HepG2 (cell line): ENCODE results near the gene GPATCH11. TPM values are rescaled to one million over a fixed set of nuclear protein-coding genes. Genes with fewer than 3 reads are reported as not detected.

ENCODE experiments used
- ATAC-seq: fragments of 200-7000 bp; cut with Tn5 transposase; 3 replicates; pipeline ENCODE4 v1.9.1; 2020; ENCODE audit warnings: mild to moderate bottlenecking, moderate library complexity
- BruUV-seq: library from RNA; stranded (reverse); fragments of 400-500 nt; replicated peaks from 2 replicates; lab custom pipeline; 2021; lab: Mats Ljungman, UMichigan
- CTCF ChIA-PET: fragments of 300-600 bp; formaldehyde crosslinking; extraction: SDS; loops from one replicate; lab custom pipeline; 2021; ENCODE audit warnings: low total read pairs, inconsistent platforms, low intra/inter-chr PET ratio; lab: Yijun Ruan, JAX
- POLR2A ChIA-PET: fragments of 350-600 bp; sonication (Branson Sonifier 250); formaldehyde crosslinking; loops from one replicate; lab custom pipeline; 2020; ENCODE audit warnings: antibody characterized with exemption, inconsistent platforms; lab: Yijun Ruan, JAX
- DNase-seq: peaks from one replicate; pipeline ENCODE4 v3.0.0-alpha.2; 2015; ENCODE audit warnings: low spot score
- FAIRE-seq: peaks from 3 replicates; lab custom pipeline; 2011; peaks lifted over from hg19 to GRCh38; lab: Jason Lieb, UNC
- H2AFZ ChIP-seq: one replicate; pipeline ENCODE4 v1.6.1; 2011; ENCODE audit warnings: low read length, inconsistent platforms
- H3K27ac ChIP-seq: fragments of 300-600 bp; 3 replicates; pipeline ENCODE4 v1.8.0; 2011; ENCODE audit warnings: mixed run types, mild to moderate bottlenecking, mixed read lengths, low read length, inconsistent platforms; ENCODE audit not compliant: insufficient read depth; ENCODE audit errors: extremely low read length
- H3K27me3 ChIP-seq, 2 experiments: fragments of 200-600 bp in 1 of 2; 2 replicates in 1 of 2; 3 replicates in 1 of 2; pipeline versions ENCODE4 v1.6.0 to v1.8.0; 2011; ENCODE audit warnings: low read length in 2 of 2, mild to moderate bottlenecking in 2 of 2, moderate library complexity in 2 of 2, inconsistent platforms in 1 of 2; ENCODE audit not compliant: insufficient read depth in 2 of 2, control insufficient read depth in 1 of 2
- H3K36me3 ChIP-seq, 2 experiments: fragments of 200-600 bp in 1 of 2; replicated peaks in 1 of 2; 2 replicates in 1 of 2; 3 replicates in 1 of 2; pipeline versions ENCODE4 v1.5.1 to v1.8.0; 2011; ENCODE audit warnings: low read length in 2 of 2, inconsistent platforms in 1 of 2; ENCODE audit not compliant: insufficient read depth in 2 of 2, control insufficient read depth in 1 of 2
- H3K4me1 ChIP-seq: 2 replicates; pipeline ENCODE4 v1.5.1; 2012; ENCODE audit warnings: low read length, inconsistent platforms; ENCODE audit not compliant: insufficient read depth
- H3K4me2 ChIP-seq: 2 replicates; pipeline ENCODE4 v1.6.0; 2011; ENCODE audit warnings: low read depth, low read length, inconsistent platforms
- H3K4me3 ChIP-seq, 3 experiments: fragments of 200-600 bp in 1 of 3; sonication (generic), shearing (Covaris generic) in 1 of 3; replicated peaks in 1 of 3; 2 replicates each; pipeline ENCODE4 v1.5.1; 2011 to 2016; ENCODE audit warnings: low read length in 3 of 3, inconsistent platforms in 2 of 3, low read depth in 2 of 3, mild to moderate bottlenecking in 2 of 3, control low read depth in 1 of 3, mixed read lengths in 1 of 3; ENCODE audit not compliant: insufficient read depth in 1 of 3
- H3K79me2 ChIP-seq: one replicate; pipeline ENCODE4 v1.6.1; 2011; ENCODE audit warnings: low read length, inconsistent platforms; ENCODE audit not compliant: insufficient read depth
- H3K9ac ChIP-seq: 2 replicates; pipeline ENCODE4 v1.6.0; 2011; ENCODE audit warnings: mild to moderate bottlenecking, low read depth, low read length, inconsistent platforms; ENCODE audit not compliant: insufficient read depth
- H3K9me3 ChIP-seq: 2 replicates; pipeline ENCODE4 v1.5.1; 2012; ENCODE audit warnings: mild to moderate bottlenecking, low read length
- H4K20me1 ChIP-seq: 2 replicates; pipeline ENCODE4 v1.6.0; 2011; ENCODE audit warnings: inconsistent platforms, mild to moderate bottlenecking, low read length, moderate library complexity; ENCODE audit not compliant: insufficient read depth
- EEA1 ChIP-seq: sonication (generic); formaldehyde crosslinking; IDR thresholded peaks from 2 replicates; pipeline ENCODE4 v1.5.1; 2020; ENCODE audit warnings: mild to moderate bottlenecking, missing genetic modification reagents, borderline replicate concordance
- IRX3 ChIP-seq: sonication (generic); formaldehyde crosslinking; IDR thresholded peaks from 2 replicates; pipeline ENCODE4 v1.8.1; 2023; ENCODE audit warnings: mild to moderate bottlenecking, low read depth, missing genetic modification reagents, borderline replicate concordance
- KDM3A ChIP-seq: IDR thresholded peaks from 2 replicates; pipeline ENCODE4 v1.6.1; 2018; ENCODE audit warnings: low read depth, missing compliant biosample characterization
- MZF1 ChIP-seq: sonication (generic); formaldehyde crosslinking; IDR thresholded peaks from 2 replicates; pipeline ENCODE4 v1.8.1; 2023; ENCODE audit warnings: mild to moderate bottlenecking, missing genetic modification reagents, borderline replicate concordance
- NFYC ChIP-seq: IDR thresholded peaks from 2 replicates; pipeline ENCODE4 v1.6.1; 2016; ENCODE audit warnings: missing genetic modification reagents, missing compliant biosample characterization
- PLRG1 ChIP-seq: fragments of 450-650 bp; conservative IDR thresholded peaks from 2 replicates; pipeline ENCODE4 v1.6.1; 2016
- PTBP1 ChIP-seq: fragments of 200-400 bp; formaldehyde crosslinking; IDR thresholded peaks from 2 replicates; pipeline ENCODE4 v1.6.1; 2018; ENCODE audit warnings: low read length, low read depth; ENCODE audit not compliant: poor library complexity, severe bottlenecking
- RAD21 ChIP-seq: fragments of 450-650 bp; formaldehyde crosslinking; IDR thresholded peaks from 2 replicates; pipeline ENCODE4 v1.5.0; 2020; ENCODE audit warnings: mild to moderate bottlenecking
- TEAD2 ChIP-seq: sonication (generic); formaldehyde crosslinking; IDR thresholded peaks from 2 replicates; pipeline ENCODE4 v1.9.0; 2021; ENCODE audit warnings: missing genetic modification reagents
- ZFX ChIP-seq: sonication (generic); formaldehyde crosslinking; IDR thresholded peaks from 2 replicates; pipeline ENCODE4 v1.4.0; 2020; ENCODE audit warnings: mild to moderate bottlenecking, low read depth, missing genetic modification reagents, moderate library complexity
- ZNF143 ChIP-seq: sonication (generic); formaldehyde crosslinking; IDR thresholded peaks from 2 replicates; pipeline ENCODE4 v1.4.0; 2020; ENCODE audit warnings: missing genetic modification reagents
- ZNF296 ChIP-seq: sonication (generic); formaldehyde crosslinking; conservative IDR thresholded peaks from 2 replicates; pipeline ENCODE4 v1.5.0; 2020; ENCODE audit warnings: mild to moderate bottlenecking, missing genetic modification reagents
- ZNF746 ChIP-seq: sonication (generic); formaldehyde crosslinking; IDR thresholded peaks from 2 replicates; pipeline ENCODE4 v1.8.0; 2022; ENCODE audit warnings: mild to moderate bottlenecking, missing genetic modification reagents
- WGBS: methylation state at CpG from one replicate; pipeline ENCODE4 v1.1.6; 2017; ENCODE audit warnings: low lambda C conversion rate; 5-methylcytosine and 5-hydroxymethylcytosine counted together
- in situ Hi-C: cut with HindIII; loops from 2 replicates; pipeline ENCODE4 v1.10.0; 2017; ENCODE audit warnings: low pct_unique_long_range_greater_than_20kb; ENCODE audit not compliant: extremely low pct_ligation_motif_present
- intact Hi-C: fragments of 100-400 bp; cut with micrococcal nuclease; formaldehyde crosslinking; loops from one replicate; pipeline ENCODE4 v1.10.0; 2022; ENCODE audit not compliant: unreplicated experiment
- polyA plus RNA-seq, 8 experiments: library from polyadenylated mRNA; depleted of rRNA in 3 of 8; stranded (reverse) in 7 of 8; unstranded in 1 of 8; fragments of >200 nt; fragmentation: Illumina TruSeq in 4 of 8; extraction: Trizol in 4 of 8; gene quantifications; 2 replicates each; pipeline versions ENCODE4 v1.2.1 to v1.2.3, GENCODE V29; 2011 to 2016; ENCODE audit warnings: low read depth in 4 of 8, missing spikeins in 1 of 8, mixed read lengths in 1 of 8; ENCODE audit not compliant: insufficient read depth in 1 of 8
- total RNA-seq, 5 experiments: library from RNA; depleted of rRNA; stranded (reverse); fragments of >200 nt; fragmentation: Illumina TruSeq; extraction: Trizol; gene quantifications; 2 replicates each; pipeline ENCODE4 v1.2.3, GENCODE V29; 2016; ENCODE audit warnings: low read depth in 1 of 5

The GPATCH11 gene
- total and polyA plus RNA-seq, 2 of the 13 experiments (the other 11 are each of a cell fraction or from before 2014, with no cell fraction given): 3.8 to 8.7 TPM

- no peak for ATAC-seq
- Histone ChIP-seq H2AFZ (no peak overlapping the region), H3K27ac (no peak overlapping the region), H3K27me3 (no peaks in the 10 kb centered on the region), H3K79me2 (no peaks in the 10 kb centered on the region), H3K9me3 (no peaks in the 10 kb centered on the region), H3K36me3 (peaks cover 7 to 53% of the 10 kb centered on the region in 2 experiments), H3K4me2 (no peak overlapping the region), H3K4me1 (no peaks in the 10 kb centered on the region), H3K4me3 (no peak overlapping the region), H4K20me1 (no peaks in the 10 kb centered on the region), H3K9ac (no peak overlapping the region)
- WGBS: 98% methylated on average over 6 of the region's 6 CpGs
- TF ChIP-seq NFYC (CRISPR knock-in tag) (no peak), ZFX (CRISPR knock-in tag) (no peak), ZNF746 (CRISPR knock-in tag) (no peak), KDM3A (CRISPR knock-in tag) (no peak), TEAD2 (CRISPR knock-in tag) (no peak), MZF1 (CRISPR knock-in tag) (no peak), PLRG1 (no peak), IRX3 (CRISPR knock-in tag) (no peak), PTBP1 (no peak), ZNF143 (no peak), ZNF296 (CRISPR knock-in tag) (no peak), RAD21 (CRISPR knock-in tag) (no peak), EEA1 (CRISPR knock-in tag) (no peak)
- no peak for FAIRE-seq
- POLR2A ChIA-PET: no interaction called here
- no peak for DNase-seq
- BruUV-seq: no TSS peak
- intact Hi-C loops: no loop called here
- CTCF ChIA-PET: no interaction called here
- in situ Hi-C loops: no loop called here
Observed at GRCh38 chr2:37068686-37069085, 15.6 kb upstream of the GPATCH11 start.
